GM18867 (cell line): ENCODE results near the gene DRC7.
"Not testable (repeated sequence)": the region's sequence is repeated elsewhere in the genome, so short reads cannot be mapped to it uniquely, and the experiment has no call there.

Experiments
- ATAC-seq: cut with Tn5 transposase; IDR thresholded peaks from one replicate; pipeline ENCODE4 v1.9.1; 2021; ENCODE audit warnings: mild to moderate bottlenecking, moderate library complexity; ENCODE audit not compliant: unreplicated experiment

DRC7 gene

GRCh38 chr16:57709663-57710062, 15.1 kb downstream of the DRC7 start:
- no peak for ATAC-seq

GRCh38 chr16:57711346-57711745, 16.7 kb downstream of the DRC7 start:
- no peak for ATAC-seq

GRCh38 chr16:57711993-57712392, 17.4 kb downstream of the DRC7 start:
- no peak for ATAC-seq

- ATAC-seq: not testable (repeated sequence)
These were observed 18.0 kb downstream of the DRC7 start for GRCh38 chr16:57712569-57712968.

- no peak for ATAC-seq
These were observed 19.0 kb downstream of the DRC7 start for GRCh38 chr16:57713596-57713995.

- ATAC-seq: no peak
These were observed 19.4 kb downstream of the DRC7 start for GRCh38 chr16:57714047-57714446.

- ATAC-seq: no peak
These were observed 25.6 kb downstream of the DRC7 start for GRCh38 chr16:57720142-57720575.

- ATAC-seq: no peak
These were observed 27.0 kb downstream of the DRC7 start for GRCh38 chr16:57721356-57722209.

- ATAC-seq: no peak
These were observed 27.5 kb downstream of the DRC7 start for GRCh38 chr16:57722210-57722499.

GRCh38 chr16:57722651-57723050, 28.0 kb downstream of the DRC7 start:
- ATAC-seq: no peak

GRCh38 chr16:57723170-57723569, 28.6 kb downstream of the DRC7 start:
- ATAC-seq: no peak

GRCh38 chr16:57724531-57724930, 29.9 kb downstream of the DRC7 start:
- no peak for ATAC-seq

GRCh38 chr16:57725151-57725550, 30.5 kb downstream of the DRC7 start:
- ATAC-seq: no peak

GRCh38 chr16:57725554-57725953, 30.9 kb downstream of the DRC7 start:
- no peak for ATAC-seq

GRCh38 chr16:57725976-57726375, 31.4 kb downstream of the DRC7 start:
- ATAC-seq: no peak

GRCh38 chr16:57726433-57726947, 31.9 kb downstream of the DRC7 start:
- no peak for ATAC-seq

GRCh38 chr16:57727610-57728009, 33.0 kb downstream of the DRC7 start:
- no peak for ATAC-seq

- ATAC-seq: no peak
These were observed 34.0 kb downstream of the DRC7 start for GRCh38 chr16:57728336-57729181.

- no peak for ATAC-seq
These were observed 34.5 kb downstream of the DRC7 start for GRCh38 chr16:57729182-57729484.

- ATAC-seq: not testable (repeated sequence)
These were observed 35.2 kb downstream of the DRC7 start for GRCh38 chr16:57729852-57730251.

GRCh38 chr16:57730771-57731730, 36.4 kb downstream of the DRC7 start:
- ATAC-seq: no peak
